ENCODE results near the gene PAX7. TPM values are rescaled to one million over a fixed set of nuclear protein-coding genes. Genes with fewer than 3 reads are reported as not detected.

PAX7 gene
- polyA plus RNA-seq, 1 donor, result 44.5 TPM

- DNase-seq (ENCODE audit: low read depth), result no peak
Observed at GRCh38 chr1:18701183-18701582, 70.5 kb downstream of the PAX7 start.

- no peak for DNase-seq (ENCODE audit: low read depth)
Observed at GRCh38 chr1:18703041-18703621, 72.5 kb downstream of the PAX7 start.

DNA sequence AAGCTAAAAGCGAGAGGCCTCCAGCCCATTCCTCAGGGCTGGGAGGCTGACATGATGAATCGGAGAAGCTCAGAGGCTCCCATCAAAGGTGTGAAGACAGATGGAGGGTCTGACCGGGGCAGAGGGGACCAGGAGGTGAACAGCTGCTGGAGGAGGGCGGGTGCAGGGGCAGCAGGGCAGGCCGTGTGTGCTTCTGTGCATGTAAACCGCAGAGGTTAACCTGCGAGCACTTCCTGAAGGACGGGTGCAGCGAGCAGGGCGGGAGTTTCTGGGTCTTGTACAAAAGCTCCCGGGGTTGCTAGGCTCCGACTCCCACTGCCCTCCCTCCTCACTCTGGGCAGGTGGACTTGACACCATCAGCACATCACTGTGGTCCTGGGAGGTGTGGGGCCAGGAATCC is 75.2 kb downstream of the PAX7 start:
- no peak for DNase-seq (ENCODE audit: low read depth)

- no peak for DNase-seq (ENCODE audit: low read depth)
Observed at GRCh38 chr1:18707696-18708257, 77.1 kb downstream of the PAX7 start.

GRCh38 chr1:18710002-18710401 is 79.4 kb downstream of the PAX7 start:
- no peak for DNase-seq (ENCODE audit: low read depth)

DNA sequence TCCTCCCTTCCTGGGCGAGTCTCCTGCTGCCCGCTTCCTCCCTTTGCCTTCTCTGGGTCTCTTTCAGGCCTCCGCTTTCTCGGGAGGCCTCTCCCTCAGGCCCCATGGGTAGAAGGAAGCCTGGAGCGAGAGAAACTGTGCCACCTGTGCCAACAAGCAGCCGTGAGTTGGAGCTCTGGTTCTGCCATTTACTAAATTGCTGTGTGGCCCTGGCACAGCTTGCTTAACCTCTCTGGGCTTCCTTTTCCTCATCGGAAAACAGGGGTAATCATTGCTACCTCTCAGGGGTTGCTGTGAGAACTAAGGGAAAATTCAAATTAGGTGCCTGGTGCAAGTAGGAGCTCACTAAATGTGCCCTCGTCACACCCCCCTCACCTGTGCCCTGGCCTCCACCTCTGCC is 80.4 kb downstream of the PAX7 start:
- DNase-seq (ENCODE audit: low read depth), result no peak

DNA sequence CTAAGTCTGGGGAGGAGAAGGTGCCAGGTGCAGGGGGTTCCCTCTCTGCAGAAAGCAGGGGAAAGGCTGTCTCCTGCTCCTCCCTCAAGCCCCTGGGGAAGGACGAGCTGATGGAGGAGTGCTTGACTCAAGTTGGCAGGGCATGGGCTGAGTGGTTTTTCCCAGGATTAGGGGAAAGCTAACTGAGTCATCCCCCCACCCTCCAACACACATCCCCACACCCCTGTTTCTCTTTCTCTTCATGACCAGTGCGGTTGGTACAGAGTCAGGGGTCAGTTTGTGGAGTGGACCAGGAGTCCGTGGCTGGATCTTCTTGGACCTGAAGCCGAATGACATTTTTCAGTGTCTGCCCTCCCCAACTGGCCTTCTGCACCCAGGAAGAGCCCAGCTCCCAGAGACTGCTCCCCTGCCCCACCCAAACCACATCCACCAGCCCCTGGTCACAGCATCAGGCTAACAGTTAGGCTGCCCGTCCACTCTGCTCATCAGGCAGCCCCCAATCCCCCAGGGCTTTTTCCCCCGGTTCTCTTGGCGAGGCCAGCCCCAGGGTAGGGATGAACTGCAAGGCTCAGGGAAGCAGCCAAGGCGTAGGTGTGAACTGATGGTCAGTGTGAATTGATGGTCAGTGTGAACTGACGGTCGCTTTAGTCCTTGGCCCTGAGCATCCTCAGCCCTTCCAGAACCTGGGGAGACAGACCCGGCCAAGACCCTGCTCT is 81.0 kb downstream of the PAX7 start:
- no peak for DNase-seq (ENCODE audit: low read depth)

- DNase-seq (ENCODE audit: low read depth), result no peak
Observed at GRCh38 chr1:18712252-18712600, 81.6 kb downstream of the PAX7 start.

DNA sequence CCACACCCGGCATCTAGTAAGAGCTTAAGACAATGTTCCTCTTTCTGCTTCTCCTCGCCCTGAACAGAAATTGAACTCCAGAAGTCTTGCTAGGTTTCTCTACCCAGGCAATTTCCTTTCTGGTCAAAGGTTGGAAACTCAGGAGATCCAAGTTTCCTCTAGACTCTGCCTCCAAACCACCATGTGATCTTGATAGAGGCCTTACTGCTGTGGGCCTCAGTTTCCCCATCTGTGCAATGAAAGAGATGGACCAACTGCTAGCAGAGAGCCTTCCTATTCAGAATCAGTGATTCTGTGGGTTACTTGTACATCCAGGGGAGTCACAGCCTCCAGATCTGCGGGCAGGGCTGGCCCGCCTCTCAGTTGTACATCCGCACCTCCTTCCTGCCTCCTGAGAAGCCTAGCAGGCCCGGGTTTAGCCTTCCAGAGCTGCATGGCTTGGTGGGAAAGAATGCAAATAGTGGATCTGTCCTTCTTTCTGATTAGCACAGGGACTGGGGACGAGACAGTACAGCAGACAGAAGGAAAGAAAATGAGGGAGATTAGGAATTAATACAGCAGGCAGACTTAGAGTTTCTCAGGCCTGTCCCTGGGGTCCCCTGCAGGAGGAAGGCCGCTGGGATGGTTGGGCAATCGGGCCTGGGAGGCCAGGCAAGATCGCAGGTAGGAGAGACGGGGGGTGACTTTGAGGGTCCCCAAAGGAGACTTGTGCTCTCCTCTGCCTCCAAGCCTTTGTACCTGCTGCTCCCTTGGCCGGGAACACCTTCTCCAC is 83.9 kb downstream of the PAX7 start:
- DNase-seq (ENCODE audit: low read depth), result no peak

- no peak for DNase-seq (ENCODE audit: low read depth)
Observed at GRCh38 chr1:18716112-18716784, 85.6 kb downstream of the PAX7 start.

GRCh38 chr1:18716785-18717678 is 86.4 kb downstream of the PAX7 start:
- DNase-seq (ENCODE audit: low read depth), result no peak

DNA sequence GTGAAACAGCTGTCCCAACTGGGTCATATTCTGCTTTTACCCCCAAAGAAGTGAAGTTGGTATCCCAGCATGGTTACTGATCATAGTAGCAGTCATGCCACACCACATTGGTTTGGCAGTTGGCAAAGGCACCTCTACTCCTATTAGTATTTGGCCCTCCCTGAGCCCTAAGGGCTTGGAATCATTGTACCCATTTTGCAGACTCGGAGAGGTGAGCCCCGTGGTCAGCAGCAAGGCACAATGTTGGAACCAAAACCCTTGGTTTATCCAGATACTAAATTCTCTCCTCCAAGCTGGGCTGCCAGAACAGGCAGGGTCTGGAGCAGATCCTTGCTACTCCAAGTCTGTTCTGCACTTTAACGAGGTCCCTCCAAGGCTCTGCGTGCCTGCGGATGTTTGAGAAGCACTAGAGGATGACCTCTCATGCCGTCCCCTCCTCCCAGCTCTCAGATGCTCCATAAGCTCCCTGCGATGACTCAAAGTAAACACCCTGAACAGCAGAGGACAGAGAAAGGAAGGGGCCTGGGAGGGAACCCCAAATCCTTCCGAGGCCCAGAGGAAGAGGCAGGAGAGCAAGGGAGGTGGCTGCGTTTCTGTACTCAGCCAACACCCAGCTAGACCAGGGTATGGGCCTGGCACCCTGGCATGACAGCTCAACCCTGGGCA is 89.3 kb downstream of the PAX7 start:
- no peak for DNase-seq (ENCODE audit: low read depth)

GRCh38 chr1:18721041-18721440 is 90.4 kb downstream of the PAX7 start:
- DNase-seq (ENCODE audit: low read depth), result no peak

DNA sequence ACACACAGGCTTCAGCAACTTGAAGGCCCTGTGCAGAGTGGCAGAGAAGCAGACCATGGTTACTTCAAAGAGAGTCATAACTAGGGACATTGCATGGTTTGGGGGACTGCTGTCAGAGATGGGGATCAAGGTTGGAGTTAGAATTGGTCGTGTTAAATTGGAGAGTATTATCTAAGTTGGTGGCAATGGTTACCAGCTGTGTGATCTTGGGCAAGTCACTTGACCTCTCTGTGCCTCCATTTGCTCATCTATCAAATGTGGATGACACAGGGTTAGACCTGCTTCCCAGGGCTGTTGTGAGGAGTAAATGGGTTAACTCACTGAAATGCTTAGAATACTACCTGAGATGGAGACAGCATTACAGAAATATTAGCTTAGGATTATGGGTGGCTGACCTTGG is 91.1 kb downstream of the PAX7 start:
- no peak for DNase-seq (ENCODE audit: low read depth)

- no peak for DNase-seq (ENCODE audit: low read depth)
Observed at GRCh38 chr1:18722270-18722669, 91.6 kb downstream of the PAX7 start.

- no peak for DNase-seq (ENCODE audit: low read depth)
Observed at GRCh38 chr1:18723206-18723605, 92.6 kb downstream of the PAX7 start.

DNA sequence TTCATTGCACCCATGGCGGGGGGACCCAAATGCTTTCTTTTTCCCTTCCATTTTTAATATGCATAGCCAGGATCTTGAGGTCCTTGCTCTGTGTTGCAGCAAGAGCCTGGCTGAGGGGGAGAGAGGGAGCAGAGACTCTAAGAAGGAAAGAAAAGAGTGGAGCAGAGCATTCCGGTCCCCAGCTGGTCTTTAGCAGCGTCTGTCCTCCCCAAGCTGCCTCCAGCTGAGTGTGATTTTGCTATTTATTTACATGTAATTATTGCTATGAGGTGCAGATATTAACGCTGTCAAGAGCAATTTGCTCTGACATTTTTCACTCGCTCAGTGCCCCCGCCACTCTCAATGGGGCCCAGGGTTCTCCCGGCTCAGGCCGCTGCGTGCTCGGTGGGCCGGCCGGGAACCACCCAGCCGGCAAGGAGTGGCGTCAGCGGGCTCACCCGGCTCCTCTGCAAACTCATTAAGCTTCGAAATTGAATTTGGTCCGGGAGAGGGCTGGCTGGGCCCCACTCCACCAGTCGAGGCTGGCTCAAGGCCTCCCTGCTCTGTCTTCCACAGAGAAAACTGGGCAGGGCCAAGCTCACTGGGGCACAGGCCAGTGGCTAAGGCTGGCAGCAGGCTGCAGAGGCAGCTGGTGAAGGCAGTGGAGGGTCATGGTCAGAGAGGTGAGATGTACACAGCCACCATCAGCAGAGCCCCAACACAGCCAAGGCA is 93.2 kb downstream of the PAX7 start:
- no peak for DNase-seq (ENCODE audit: low read depth)

GRCh38 chr1:18724801-18725200 is 94.2 kb downstream of the PAX7 start:
- no peak for DNase-seq (ENCODE audit: low read depth)

GRCh38 chr1:18725231-18725895 is 94.7 kb downstream of the PAX7 start:
- no peak for DNase-seq (ENCODE audit: low read depth)

All from forelimb muscle (tissue), 1 donor.